GM12878 (cell line): ENCODE measurements around the gene NMT1. TPM values are rescaled to one million over a fixed set of nuclear protein-coding genes. Genes with fewer than 3 reads are reported as not detected.

Experiments
- BACH1 ChIP-seq: fragments of 450-650 bp; IDR thresholded peaks from 2 replicates; pipeline ENCODE4 v1.6.1; 2017; ENCODE audit warnings: mild to moderate bottlenecking, borderline replicate concordance
- BCL11A ChIP-seq: IDR thresholded peaks from 2 replicates; pipeline ENCODE4 v1.6.1; 2011; ENCODE audit warnings: low read depth, low read length
- CEBPB ChIP-seq, 2 experiments: fragments of 150-350 bp in 1 of 2; IDR thresholded peaks; 2 replicates each; pipeline ENCODE4 v1.6.1; 2012 to 2014; ENCODE audit warnings: low read depth in 2 of 2, low read length in 2 of 2, borderline replicate concordance in 1 of 2, inconsistent platforms in 1 of 2
- CREM ChIP-seq: IDR thresholded peaks from 2 replicates; pipeline ENCODE4 v1.6.1; 2014; ENCODE audit warnings: antibody characterized with exemption, low read depth
- EP300 ChIP-seq, 2 experiments: fragments of 150-350 bp in 1 of 2; IDR thresholded peaks; 2 replicates each; pipeline ENCODE4 v1.6.1; 2011 to 2012; ENCODE audit warnings: low read depth in 2 of 2, low read length in 2 of 2, borderline replicate concordance in 1 of 2, improper control_type of control experiment in 1 of 2, inconsistent platforms in 1 of 2; ENCODE audit not compliant: control insufficient read depth in 1 of 2
- FOXM1 ChIP-seq: IDR thresholded peaks from 2 replicates; pipeline ENCODE4 v1.6.1; 2012; ENCODE audit warnings: low read depth, mild to moderate bottlenecking, inconsistent platforms, low read length, moderate library complexity
- IKZF2 ChIP-seq, 2 experiments: fragments of 450-650 bp; IDR thresholded peaks; 2 replicates each; pipeline ENCODE4 v1.6.1; 2017; ENCODE audit warnings: mild to moderate bottlenecking in 2 of 2, moderate library complexity in 2 of 2
- MEF2B ChIP-seq: fragments of 450-650 bp; IDR thresholded peaks from 2 replicates; pipeline ENCODE4 v1.6.1; 2018; ENCODE audit warnings: mild to moderate bottlenecking, moderate library complexity; ENCODE audit not compliant: partially characterized antibody, poor library complexity, severe bottlenecking
- MXI1 ChIP-seq: fragments of 150-350 bp; IDR thresholded peaks from 2 replicates; pipeline ENCODE4 v1.6.1; 2011; ENCODE audit warnings: low read depth, mild to moderate bottlenecking, inconsistent platforms, low read length, improper control_type of control experiment
- MYB ChIP-seq: fragments of 150-350 bp; IDR thresholded peaks from 2 replicates; pipeline ENCODE4 v1.6.1; 2014; ENCODE audit warnings: mild to moderate bottlenecking, low read depth, low read length, borderline replicate concordance
- NFYA ChIP-seq: IDR thresholded peaks from 2 replicates; pipeline ENCODE4 v1.6.1; 2011; ENCODE audit warnings: low read depth, mild to moderate bottlenecking, low read length, improper control_type of control experiment, borderline replicate concordance
- POU2F2 ChIP-seq: IDR thresholded peaks from 3 replicates; pipeline ENCODE4 v1.6.1; 2011; ENCODE audit warnings: low read depth, mild to moderate bottlenecking, low read length, borderline replicate concordance
- RAD51 ChIP-seq: fragments of 450-650 bp; IDR thresholded peaks from 2 replicates; pipeline ENCODE4 v1.6.1; 2016; ENCODE audit warnings: moderate library complexity, mild to moderate bottlenecking, inconsistent platforms
- RUNX3 ChIP-seq: IDR thresholded peaks from 2 replicates; pipeline ENCODE4 v1.6.1; 2012; ENCODE audit warnings: low read length, inconsistent platforms
- SMAD1 ChIP-seq: fragments of 450-650 bp; IDR thresholded peaks from 2 replicates; pipeline ENCODE4 v1.6.1; 2018; ENCODE audit warnings: mild to moderate bottlenecking, low read depth; ENCODE audit not compliant: partially characterized antibody
- SMARCA5 ChIP-seq: fragments of 450-650 bp; IDR thresholded peaks from 2 replicates; pipeline ENCODE4 v1.6.1; 2017; ENCODE audit warnings: mild to moderate bottlenecking
- SPI1 ChIP-seq: IDR thresholded peaks from 2 replicates; pipeline ENCODE4 v1.6.1; 2011; ENCODE audit warnings: low read depth, mild to moderate bottlenecking, low read length, moderate library complexity, borderline replicate concordance; ENCODE audit not compliant: insufficient read depth
- SUZ12 ChIP-seq: fragments of 200-600 bp; sonication (generic); IDR thresholded peaks from one replicate; pipeline ENCODE4 v1.6.1; 2018; ENCODE audit warnings: antibody characterized with exemption, mild to moderate bottlenecking; ENCODE audit not compliant: unreplicated experiment
- TAF1 ChIP-seq: IDR thresholded peaks from 2 replicates; pipeline ENCODE4 v1.6.1; 2011; ENCODE audit warnings: mild to moderate bottlenecking, low read depth, low read length, borderline replicate concordance
- TCF7 ChIP-seq: IDR thresholded peaks from 2 replicates; pipeline ENCODE4 v1.6.1; 2014; ENCODE audit warnings: antibody characterized with exemption, borderline replicate concordance
- ZBED1 ChIP-seq: IDR thresholded peaks from 2 replicates; pipeline ENCODE4 v1.6.1; 2016; ENCODE audit warnings: borderline replicate concordance
- polyA plus RNA-seq, 11 experiments: library from polyadenylated mRNA; depleted of rRNA in 4 of 11; unstranded in 6 of 11; stranded (reverse) in 5 of 11; fragments of >200 nt; fragmentation: Nextera tagmentation in 4 of 11; fragmentation: Illumina TruSeq in 1 of 11; extraction: Ambion mirVana in 4 of 11; extraction: Trizol in 1 of 11; gene quantifications; 1 replicate in 1 of 11; 2 replicates in 10 of 11; pipeline versions ENCODE4 v1.2.1 to v1.2.3, GENCODE V29; 2011 to 2016; ENCODE audit warnings: inconsistent platforms in 2 of 11, missing spikeins in 2 of 11, low read depth in 1 of 11
- total RNA-seq, 4 experiments: library from RNA; depleted of rRNA in 3 of 4; stranded (reverse); fragments of >200 nt in 3 of 4; fragmentation: Illumina TruSeq in 1 of 4; extraction: Trizol in 1 of 4; gene quantifications; 2 replicates each; pipeline versions ENCODE4 v1.2.1 to v1.2.3, GENCODE V29; 2013 to 2021
- TF ChIP-seq, protein P1 (sequence below): fragments of 450-650 bp; IDR thresholded peaks from 2 replicates; pipeline ENCODE4 v1.6.1; 2018; ENCODE audit warnings: mild to moderate bottlenecking, low read depth, moderate library complexity; ENCODE audit not compliant: partially characterized antibody
- TF ChIP-seq, protein P2 (sequence below): fragments of 450-650 bp; IDR thresholded peaks from 2 replicates; pipeline ENCODE4 v1.6.1; 2017; ENCODE audit warnings: mild to moderate bottlenecking, moderate library complexity
- TF ChIP-seq, protein P3 (sequence below): IDR thresholded peaks from 2 replicates; pipeline ENCODE4 v1.6.1; 2012; ENCODE audit warnings: low read depth, low read length, improper control_type of control experiment

NMT1 gene
- total and polyA plus RNA-seq, 10 of the 15 experiments (the other 5 are each of a cell fraction or from before 2014, with no cell fraction given): 96.7 to 395 (median 222) TPM

DNA sequence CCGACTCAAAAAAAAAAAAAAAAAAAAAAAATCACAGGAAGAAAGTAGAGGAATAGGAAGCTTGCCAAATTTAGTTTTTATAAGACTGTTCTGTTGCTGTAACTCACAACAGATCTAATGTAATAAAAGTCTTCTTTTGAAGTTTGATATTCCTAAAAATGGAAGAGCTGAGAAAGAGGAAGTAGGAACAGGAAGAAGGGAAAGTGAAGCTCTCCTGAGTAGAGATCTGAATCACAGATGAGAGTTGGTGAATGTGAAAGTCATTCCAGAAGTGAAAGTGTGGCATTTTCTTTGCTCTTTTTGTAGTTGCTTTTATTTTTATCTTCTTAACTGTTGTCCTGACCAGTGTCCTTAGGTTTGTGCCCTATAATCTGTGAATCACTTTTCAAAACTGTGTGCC, 2.1 kb downstream of the NMT1 start (continued):
- TF ChIP-seq, protein P1, sequence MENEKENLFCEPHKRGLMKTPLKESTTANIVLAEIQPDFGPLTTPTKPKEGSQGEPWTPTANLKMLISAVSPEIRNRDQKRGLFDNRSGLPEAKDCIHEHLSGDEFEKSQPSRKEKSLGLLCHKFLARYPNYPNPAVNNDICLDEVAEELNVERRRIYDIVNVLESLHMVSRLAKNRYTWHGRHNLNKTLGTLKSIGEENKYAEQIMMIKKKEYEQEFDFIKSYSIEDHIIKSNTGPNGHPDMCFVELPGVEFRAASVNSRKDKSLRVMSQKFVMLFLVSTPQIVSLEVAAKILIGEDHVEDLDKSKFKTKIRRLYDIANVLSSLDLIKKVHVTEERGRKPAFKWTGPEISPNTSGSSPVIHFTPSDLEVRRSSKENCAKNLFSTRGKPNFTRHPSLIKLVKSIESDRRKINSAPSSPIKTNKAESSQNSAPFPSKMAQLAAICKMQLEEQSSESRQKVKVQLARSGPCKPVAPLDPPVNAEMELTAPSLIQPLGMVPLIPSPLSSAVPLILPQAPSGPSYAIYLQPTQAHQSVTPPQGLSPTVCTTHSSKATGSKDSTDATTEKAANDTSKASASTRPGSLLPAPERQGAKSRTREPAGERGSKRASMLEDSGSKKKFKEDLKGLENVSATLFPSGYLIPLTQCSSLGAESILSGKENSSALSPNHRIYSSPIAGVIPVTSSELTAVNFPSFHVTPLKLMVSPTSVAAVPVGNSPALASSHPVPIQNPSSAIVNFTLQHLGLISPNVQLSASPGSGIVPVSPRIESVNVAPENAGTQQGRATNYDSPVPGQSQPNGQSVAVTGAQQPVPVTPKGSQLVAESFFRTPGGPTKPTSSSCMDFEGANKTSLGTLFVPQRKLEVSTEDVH: no peak
- TF ChIP-seq IKZF2 (IDR thresholded peaks at IDR 0.05): peak; percentile 100
- TF ChIP-seq SPI1: peak; percentile 95
- TF ChIP-seq POU2F2: 0 out of 3 replicates have a peak, but pooled peaks have one; percentile 58
- peak; percentile 88 for TF ChIP-seq FOXM1
- 0 out of 2 replicates have a peak, but pooled peaks have one; percentile 33 for TF ChIP-seq RAD51
- TF ChIP-seq SUZ12: no peak
- peak; percentile 80 for TF ChIP-seq TCF7
- no peak for TF ChIP-seq NFYA
- peak; percentile 97 for TF ChIP-seq RUNX3
- peak in 1 of 2 experiments; percentile 76; a peak in 2 of 4 replicates for TF ChIP-seq CEBPB (IDR thresholded peaks at IDR 0.05; ENCODE audit: borderline replicate concordance in 1 of 2, low read depth in 2 of 2, low read length in 2 of 2)
- TF ChIP-seq MEF2B: peak; percentile 87
- TF ChIP-seq, protein P2, sequence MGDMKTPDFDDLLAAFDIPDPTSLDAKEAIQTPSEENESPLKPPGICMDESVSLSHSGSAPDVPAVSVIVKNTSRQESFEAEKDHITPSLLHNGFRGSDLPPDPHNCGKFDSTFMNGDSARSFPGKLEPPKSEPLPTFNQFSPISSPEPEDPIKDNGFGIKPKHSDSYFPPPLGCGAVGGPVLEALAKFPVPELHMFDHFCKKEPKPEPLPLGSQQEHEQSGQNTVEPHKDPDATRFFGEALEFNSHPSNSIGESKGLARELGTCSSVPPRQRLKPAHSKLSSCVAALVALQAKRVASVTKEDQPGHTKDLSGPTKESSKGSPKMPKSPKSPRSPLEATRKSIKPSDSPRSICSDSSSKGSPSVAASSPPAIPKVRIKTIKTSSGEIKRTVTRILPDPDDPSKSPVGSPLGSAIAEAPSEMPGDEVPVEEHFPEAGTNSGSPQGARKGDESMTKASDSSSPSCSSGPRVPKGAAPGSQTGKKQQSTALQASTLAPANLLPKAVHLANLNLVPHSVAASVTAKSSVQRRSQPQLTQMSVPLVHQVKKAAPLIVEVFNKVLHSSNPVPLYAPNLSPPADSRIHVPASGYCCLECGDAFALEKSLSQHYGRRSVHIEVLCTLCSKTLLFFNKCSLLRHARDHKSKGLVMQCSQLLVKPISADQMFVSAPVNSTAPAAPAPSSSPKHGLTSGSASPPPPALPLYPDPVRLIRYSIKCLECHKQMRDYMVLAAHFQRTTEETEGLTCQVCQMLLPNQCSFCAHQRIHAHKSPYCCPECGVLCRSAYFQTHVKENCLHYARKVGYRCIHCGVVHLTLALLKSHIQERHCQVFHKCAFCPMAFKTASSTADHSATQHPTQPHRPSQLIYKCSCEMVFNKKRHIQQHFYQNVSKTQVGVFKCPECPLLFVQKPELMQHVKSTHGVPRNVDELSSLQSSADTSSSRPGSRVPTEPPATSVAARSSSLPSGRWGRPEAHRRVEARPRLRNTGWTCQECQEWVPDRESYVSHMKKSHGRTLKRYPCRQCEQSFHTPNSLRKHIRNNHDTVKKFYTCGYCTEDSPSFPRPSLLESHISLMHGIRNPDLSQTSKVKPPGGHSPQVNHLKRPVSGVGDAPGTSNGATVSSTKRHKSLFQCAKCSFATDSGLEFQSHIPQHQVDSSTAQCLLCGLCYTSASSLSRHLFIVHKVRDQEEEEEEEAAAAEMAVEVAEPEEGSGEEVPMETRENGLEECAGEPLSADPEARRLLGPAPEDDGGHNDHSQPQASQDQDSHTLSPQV: no peak
- peak; percentile 82; the same call in 1 of the 2 replicates for TF ChIP-seq BACH1
- TF ChIP-seq MXI1: peak; percentile 55; the same call in 1 of the 2 replicates
- TF ChIP-seq MYB: no peak
- no peak for TF ChIP-seq SMAD1
- peak; percentile 86 for TF ChIP-seq CREM
- TF ChIP-seq TAF1: no peak
- TF ChIP-seq, protein P3, sequence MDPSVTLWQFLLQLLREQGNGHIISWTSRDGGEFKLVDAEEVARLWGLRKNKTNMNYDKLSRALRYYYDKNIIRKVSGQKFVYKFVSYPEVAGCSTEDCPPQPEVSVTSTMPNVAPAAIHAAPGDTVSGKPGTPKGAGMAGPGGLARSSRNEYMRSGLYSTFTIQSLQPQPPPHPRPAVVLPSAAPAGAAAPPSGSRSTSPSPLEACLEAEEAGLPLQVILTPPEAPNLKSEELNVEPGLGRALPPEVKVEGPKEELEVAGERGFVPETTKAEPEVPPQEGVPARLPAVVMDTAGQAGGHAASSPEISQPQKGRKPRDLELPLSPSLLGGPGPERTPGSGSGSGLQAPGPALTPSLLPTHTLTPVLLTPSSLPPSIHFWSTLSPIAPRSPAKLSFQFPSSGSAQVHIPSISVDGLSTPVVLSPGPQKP: no peak
- TF ChIP-seq ZBED1: peak; percentile 80; the same call in 1 of the 2 replicates
- peak; percentile 50 to 96; a peak in 3 of 4 replicates for TF ChIP-seq EP300 (IDR thresholded peaks at IDR 0.05; ENCODE audit: borderline replicate concordance in 1 of 2, control insufficient read depth in 1 of 2, low read depth in 2 of 2, low read length in 2 of 2)
- no peak for TF ChIP-seq SMARCA5
- TF ChIP-seq BCL11A: peak; percentile 97
